Measurements from ENCODE around the gene DENND5B.
"Not testable (repeated sequence)": the region's sequence is repeated elsewhere in the genome, so short reads cannot be mapped to it uniquely, and the experiment has no call there.

DENND5B gene

GRCh38 chr12:31590642-31591379, at the start of gene DENND5B:
Gene DENND5B (minus strand): TSS chr12:31591136. CDS start chr12:31590832, 304 bp downstream.
- DNase-seq = no peak

GRCh38 chr12:31634620-31635019, 43.7 kb upstream of the DENND5B start:
- no peak for DNase-seq

- DNase-seq = no peak
Measured at GRCh38 chr12:31633464-31633863, 42.5 kb upstream of the DENND5B start.

GRCh38 chr12:31631809-31632208, 40.9 kb upstream of the DENND5B start:
- no peak for DNase-seq

GRCh38 chr12:31631023-31631724, 40.2 kb upstream of the DENND5B start:
- DNase-seq = no peak

GRCh38 chr12:31629756-31630732, 39.1 kb upstream of the DENND5B start:
- DNase-seq = no peak

- no peak for DNase-seq
Measured at GRCh38 chr12:31627456-31628054, 36.6 kb upstream of the DENND5B start.

- no peak for DNase-seq
Measured at GRCh38 chr12:31626270-31626995, 35.5 kb upstream of the DENND5B start.

- DNase-seq = no peak
Measured at GRCh38 chr12:31622038-31622437, 31.1 kb upstream of the DENND5B start.

- no peak for DNase-seq
Measured at GRCh38 chr12:31620311-31620710, 29.4 kb upstream of the DENND5B start.

- no peak for DNase-seq
Measured at GRCh38 chr12:31618228-31619025, 27.5 kb upstream of the DENND5B start.

GRCh38 chr12:31612819-31613218, 21.9 kb upstream of the DENND5B start:
- DNase-seq = no peak

GRCh38 chr12:31608299-31608698, 17.4 kb upstream of the DENND5B start:
- DNase-seq = not testable (repeated sequence)

- DNase-seq = no peak
Measured at GRCh38 chr12:31605531-31605930, 14.6 kb upstream of the DENND5B start.

- no peak for DNase-seq
Measured at GRCh38 chr12:31603546-31604009, 12.6 kb upstream of the DENND5B start.

- DNase-seq = no peak
Measured at GRCh38 chr12:31600750-31601149, 9.8 kb upstream of the DENND5B start.

- no peak for DNase-seq
Measured at GRCh38 chr12:31600252-31600651, 9.3 kb upstream of the DENND5B start.

GRCh38 chr12:31599053-31599452, 8.1 kb upstream of the DENND5B start:
- no peak for DNase-seq

- no peak for DNase-seq
Measured at GRCh38 chr12:31597066-31597465, 6.1 kb upstream of the DENND5B start.

- DNase-seq = no peak
Measured at GRCh38 chr12:31594681-31595080, 3.7 kb upstream of the DENND5B start.

GRCh38 chr12:31591380-31591901, 505 bp upstream of the DENND5B start:
- DNase-seq = no peak
